Neural cell (in vitro differentiated cells): ENCODE data around the gene PLA2G4E.

Source experiments
- EZH2 ChIP-seq: fragments of 200-600, 300-800 bp; shearing (Covaris generic), sonication (generic); IDR thresholded peaks from 2 replicates; pipeline ENCODE4 v1.6.1; 2014; ENCODE audit warnings: antibody characterized with exemption, low read length, borderline replicate concordance, mild to moderate bottlenecking; ENCODE audit not compliant: insufficient read depth, poor library complexity, severe bottlenecking
- MXI1 ChIP-seq: fragments of 450-650 bp; conservative IDR thresholded peaks from 2 replicates; pipeline ENCODE4 v1.6.1; 2014; ENCODE audit warnings: antibody characterized with exemption, mild to moderate bottlenecking; ENCODE audit not compliant: poor library complexity, severe bottlenecking
- POLR2AphosphoS5 ChIP-seq: IDR thresholded peaks from 2 replicates; pipeline ENCODE4 v1.6.1; 2012
- TAF1 ChIP-seq: IDR thresholded peaks from 2 replicates; pipeline ENCODE4 v1.6.1; 2012; ENCODE audit warnings: low read depth
- TF ChIP-seq, protein P1 (sequence below): fragments of 450-650 bp; IDR thresholded peaks from 2 replicates; pipeline ENCODE4 v1.5.1; 2014; ENCODE audit warnings: antibody characterized with exemption, mild to moderate bottlenecking, moderate library complexity; ENCODE audit not compliant: poor library complexity, severe bottlenecking

DNA sequence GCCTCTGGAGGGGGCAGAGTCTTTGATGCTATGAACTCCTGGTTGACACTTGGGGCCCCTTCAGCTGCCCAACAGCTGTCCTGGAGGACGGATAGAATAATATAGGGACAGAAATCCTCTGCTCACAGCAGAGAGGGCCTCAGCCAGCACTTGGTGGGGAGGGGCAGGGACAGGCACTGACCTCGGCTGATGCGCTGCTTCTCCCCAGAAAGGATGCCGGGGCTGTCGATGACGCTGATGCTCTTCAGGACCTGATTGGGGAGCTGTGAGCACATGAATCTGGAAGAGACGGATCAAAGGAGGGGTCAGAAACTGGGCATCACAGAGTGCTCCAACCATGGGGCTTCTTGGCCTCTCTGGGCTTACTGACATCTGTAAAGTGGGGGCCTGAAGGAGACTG, 78.0 kb downstream of the PLA2G4E start:
- TF ChIP-seq TAF1 (no peak), EZH2 (no peak), MXI1 (no peak), POLR2AphosphoS5 (no peak)
- TF ChIP-seq, protein P1, sequence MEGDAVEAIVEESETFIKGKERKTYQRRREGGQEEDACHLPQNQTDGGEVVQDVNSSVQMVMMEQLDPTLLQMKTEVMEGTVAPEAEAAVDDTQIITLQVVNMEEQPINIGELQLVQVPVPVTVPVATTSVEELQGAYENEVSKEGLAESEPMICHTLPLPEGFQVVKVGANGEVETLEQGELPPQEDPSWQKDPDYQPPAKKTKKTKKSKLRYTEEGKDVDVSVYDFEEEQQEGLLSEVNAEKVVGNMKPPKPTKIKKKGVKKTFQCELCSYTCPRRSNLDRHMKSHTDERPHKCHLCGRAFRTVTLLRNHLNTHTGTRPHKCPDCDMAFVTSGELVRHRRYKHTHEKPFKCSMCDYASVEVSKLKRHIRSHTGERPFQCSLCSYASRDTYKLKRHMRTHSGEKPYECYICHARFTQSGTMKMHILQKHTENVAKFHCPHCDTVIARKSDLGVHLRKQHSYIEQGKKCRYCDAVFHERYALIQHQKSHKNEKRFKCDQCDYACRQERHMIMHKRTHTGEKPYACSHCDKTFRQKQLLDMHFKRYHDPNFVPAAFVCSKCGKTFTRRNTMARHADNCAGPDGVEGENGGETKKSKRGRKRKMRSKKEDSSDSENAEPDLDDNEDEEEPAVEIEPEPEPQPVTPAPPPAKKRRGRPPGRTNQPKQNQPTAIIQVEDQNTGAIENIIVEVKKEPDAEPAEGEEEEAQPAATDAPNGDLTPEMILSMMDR: no peak
